Activated T-cell treated with anti-CD3 and anti-CD28 coated beads for 4 hours (primary cell): ENCODE measurements around the gene TMEM220.
A peak's percentile ranks its signal among the peaks of the same experiment; 100 is the strongest.
"Not testable (repeated sequence)": the region's sequence is repeated elsewhere in the genome, so short reads cannot be mapped to it uniquely, and the experiment has no call there.

Experiments
- DNase-seq: peaks from one replicate; pipeline ENCODE4 v3.0.0-alpha.2; 2020

The TMEM220 gene

DNA sequence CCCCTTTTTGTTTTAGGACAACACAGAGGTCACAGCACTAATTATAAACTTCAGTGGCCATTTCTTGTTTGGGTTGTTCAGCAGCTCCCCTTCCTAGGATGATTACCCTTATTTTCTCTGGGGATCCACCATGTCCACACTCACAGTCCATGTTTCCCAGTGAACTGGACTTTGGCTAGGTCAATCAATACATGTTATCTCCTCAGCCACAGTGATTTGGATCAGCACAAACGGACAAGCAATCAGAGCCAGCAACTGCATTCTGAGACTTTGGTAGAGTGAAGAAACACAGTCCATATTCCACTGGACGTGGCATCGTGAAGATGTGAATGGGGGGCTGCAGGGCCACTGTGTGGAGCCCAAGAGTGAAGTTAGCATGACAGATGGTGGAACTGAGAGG lies 4.6 kb downstream of the TMEM220 start:
- no peak for DNase-seq

DNA sequence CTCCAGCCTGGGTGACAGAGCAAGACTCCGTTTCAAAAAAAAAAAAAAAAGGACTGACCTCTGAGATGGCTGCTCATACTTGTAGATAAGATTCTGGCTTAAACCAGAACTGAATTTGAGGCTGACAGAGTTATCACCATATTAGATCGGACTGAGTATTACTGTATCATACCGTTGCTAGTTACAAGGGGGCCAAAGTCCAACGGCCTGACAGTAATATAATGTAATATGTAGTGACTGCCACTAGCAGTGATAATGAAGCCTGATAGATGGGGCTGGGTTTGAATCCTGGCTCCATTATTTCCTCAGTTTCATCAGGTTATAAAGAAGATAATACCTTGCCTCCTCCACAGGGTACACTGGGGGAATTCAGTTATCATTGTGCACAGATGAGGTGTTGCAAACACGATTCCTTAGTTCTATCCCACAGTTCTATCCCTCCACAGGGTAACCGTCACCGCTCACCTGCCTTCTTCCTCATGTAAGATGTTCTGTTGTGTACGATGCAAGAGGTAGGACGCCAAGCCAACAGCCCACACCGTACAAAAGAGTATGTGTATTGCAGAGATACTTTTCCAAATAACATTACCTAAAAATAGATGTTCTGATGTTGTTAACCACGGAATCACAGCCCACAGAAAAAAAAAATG lies 5.2 kb downstream of the TMEM220 start:
- no peak for DNase-seq

DNA sequence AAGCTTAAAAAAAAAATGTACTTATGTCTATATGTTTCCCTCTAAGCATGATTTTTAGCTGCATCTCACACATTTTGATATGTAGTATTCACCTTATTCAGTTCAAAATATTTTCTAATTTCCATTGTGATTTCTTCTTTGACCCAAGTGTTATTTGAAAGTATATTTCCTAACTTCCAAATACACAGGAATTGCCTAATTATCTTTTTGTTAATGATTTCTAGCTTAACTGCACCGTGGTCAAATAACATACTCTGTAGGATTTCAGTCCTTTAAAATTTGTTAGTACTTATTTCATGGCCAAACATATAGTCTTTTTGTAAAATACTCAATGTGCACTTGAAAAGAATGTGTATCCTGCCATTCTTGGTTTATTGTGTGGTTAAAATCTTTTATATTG lies 11.3 kb downstream of the TMEM220 start:
- DNase-seq = no peak

DNA sequence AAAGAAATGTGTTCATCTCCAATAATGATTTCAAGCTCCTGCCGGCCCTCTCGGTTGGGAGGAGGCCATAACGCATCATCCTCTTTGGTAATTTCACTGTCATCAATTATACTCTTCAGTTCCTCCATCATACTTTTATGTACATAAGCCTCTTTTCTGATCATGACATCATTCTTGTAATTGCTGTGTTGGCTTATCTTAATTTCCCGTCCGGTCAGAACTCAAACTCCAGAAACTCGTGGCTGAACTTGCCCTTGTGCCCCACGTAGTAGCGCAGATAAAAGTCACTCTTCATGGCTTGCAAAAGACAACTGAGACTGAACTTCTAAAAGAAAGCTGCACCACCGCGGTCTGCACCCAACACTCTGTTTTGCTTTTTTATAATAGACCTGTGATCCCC lies 13.6 kb downstream of the TMEM220 start:
- DNase-seq = no peak

DNA sequence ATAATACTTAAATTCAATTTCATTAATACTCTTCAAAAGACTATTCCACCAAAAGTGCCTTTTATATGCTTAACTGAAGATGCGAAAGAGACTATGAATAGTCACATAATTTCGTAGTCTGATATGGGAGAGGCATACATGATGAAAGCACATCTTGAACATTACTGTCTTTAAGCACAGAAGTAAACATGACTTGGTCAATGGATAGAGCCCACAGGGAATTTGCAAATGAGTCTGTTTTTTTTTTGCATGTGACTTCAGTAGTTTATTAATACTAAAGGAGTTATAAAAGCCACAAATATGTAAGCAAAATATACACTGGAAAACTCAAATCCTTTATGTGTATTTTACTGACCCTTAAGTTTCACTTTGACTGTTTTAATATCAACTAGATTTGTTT lies 16.5 kb downstream of the TMEM220 start:
- no peak for DNase-seq

DNA sequence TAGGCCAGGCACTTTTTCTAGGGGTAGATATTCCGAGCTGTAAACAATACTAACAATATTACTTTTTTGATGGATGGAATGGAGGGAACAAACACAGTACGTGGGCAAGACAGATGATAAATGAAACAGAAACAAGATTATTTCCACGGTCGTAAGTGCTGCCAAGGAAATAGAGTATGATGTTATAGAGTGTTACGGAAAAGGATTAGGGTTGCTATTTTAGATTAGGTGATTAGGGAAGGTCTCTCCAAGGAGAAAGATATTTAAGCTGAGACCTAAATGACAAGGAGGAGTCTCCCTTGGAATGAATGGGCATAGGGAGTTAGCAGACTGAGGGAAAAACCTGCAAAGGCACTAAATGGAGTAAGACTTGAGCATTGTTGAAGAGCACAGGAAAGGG lies 24.1 kb downstream of the TMEM220 start:
- no peak for DNase-seq

DNA sequence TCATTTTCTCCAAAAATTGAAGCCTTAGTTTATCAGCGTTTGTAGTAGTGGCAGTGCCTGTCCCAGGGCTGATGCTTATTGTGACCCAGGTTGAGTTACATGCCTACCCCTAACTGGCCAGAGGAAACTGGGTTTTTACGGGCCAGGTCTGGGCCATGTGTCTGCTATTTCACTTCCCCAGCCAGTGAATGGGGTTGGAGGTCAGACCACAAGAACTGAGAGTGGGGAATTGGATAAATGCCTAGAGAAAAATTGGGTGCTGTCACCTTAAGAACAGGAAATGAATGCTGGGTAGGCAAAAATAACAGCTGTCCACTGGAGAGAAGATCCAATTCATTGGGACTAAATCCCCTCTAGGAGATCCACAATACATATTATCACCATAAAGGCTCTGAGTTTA lies 27.2 kb downstream of the TMEM220 start:
- DNase-seq = no peak

DNA sequence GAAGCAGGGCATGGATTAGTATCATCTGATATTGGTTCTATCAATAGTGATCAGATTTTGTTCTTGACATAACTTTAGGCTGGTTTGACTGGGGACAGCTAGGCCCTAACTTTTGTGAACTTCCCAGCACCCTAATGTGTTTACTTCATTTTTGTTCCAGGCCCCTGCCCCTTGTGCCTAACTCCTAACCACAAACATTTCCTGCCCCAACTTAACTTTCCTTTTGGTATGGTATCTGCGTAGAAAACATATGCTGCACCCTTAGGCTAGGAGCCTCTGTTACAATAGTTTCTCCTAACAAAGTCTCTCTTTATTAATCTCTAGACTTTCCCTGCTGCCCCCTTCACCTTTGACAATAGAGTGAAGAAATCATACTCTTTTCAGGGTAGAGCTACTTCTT lies 30.0 kb downstream of the TMEM220 start:
- no peak for DNase-seq

DNA sequence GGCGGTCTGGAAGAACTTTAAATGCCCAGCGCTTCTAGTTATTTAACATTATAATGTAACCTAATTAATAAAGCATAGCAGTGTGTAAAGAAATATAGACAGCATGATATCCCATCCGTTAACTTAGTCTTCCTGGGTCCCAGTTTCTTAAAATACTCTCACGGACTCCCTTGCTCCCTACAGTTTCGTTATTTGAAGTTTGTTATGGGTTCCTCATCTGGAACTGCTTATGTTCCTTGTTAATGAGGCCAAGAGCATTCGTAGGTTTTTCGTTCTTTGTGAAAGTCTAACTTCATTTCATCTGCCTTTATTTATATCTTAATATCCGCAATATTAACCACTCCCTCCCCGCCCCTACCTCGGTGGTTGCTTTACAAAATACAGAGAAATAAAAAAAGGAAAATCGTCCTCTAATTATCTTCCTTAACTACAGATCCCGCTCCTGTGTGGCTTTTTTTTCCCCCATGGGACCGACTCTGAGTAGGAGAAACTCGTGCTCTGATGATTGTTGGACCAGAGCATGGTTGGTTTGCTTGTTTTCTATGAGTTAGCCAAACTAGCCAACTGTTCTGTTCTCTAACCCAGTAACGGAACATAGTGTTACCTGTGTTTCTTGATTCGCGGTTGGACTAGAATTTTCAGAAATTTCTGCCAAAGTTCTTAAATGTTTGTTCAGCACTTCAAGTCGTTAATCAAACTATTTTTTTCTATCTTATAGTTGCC lies 31.6 kb downstream of the TMEM220 start:
- DNase-seq = no peak

DNA sequence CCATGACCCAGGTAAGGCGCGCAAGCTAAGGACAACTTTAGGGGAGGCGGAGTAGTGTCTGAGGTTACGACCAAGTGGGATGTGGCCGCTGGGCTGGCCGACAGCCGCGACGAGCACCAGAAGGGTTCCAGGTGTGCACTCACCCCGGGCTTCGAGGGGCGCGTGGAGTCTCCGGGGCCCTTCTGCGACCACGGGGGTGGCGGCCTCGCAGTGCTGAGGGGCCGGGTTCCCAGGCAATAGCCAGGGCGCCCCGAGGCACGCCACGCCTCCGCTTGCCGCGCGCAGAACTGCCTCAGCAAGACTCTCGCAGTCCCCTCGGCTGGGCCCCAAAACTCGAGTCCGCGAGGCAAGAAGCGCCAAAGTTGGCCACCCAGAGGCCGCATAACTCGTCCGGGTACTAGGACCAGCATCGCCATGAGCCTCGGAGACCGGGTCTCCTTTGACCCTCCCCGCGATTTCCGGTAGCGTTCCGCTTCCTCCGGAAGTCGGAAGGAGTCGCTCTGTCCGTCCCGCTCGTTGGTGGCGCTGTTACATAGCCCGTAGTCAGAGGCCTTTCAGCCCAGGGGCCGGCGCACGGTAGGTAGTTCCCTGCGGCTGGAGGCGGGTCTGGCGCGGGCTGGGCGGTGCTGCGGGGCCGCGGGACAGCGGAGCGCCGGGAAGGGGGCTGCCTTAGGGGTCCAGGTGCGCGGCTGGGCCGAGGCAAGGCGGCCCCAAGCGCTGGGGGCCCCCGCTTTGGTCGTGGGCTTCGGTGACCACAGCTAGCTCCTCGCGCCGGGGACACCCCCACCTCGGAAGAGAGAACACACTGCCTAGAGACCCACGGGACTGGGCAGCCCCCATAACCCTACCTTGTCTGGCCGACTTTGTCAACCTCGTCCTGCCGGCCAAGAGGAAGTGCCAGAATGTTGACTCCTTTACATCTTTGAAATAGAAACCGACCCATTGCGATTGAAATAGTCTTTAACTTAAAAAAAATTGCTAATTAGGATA lies 32.4 kb downstream of the TMEM220 start, which contains the start of the genes ADPRM and SCO1:
TSS of gene ADPRM (plus strand) at position 503 of the 990 bp plus-strand sequence. CDS start 7,333 bp downstream, outside the sequence.
TSS of gene SCO1 (minus strand) at position 442 of the 990 bp plus-strand sequence. CDS start at position 416, 26 bp downstream.
- DNase-seq = peak; percentile 84

DNA sequence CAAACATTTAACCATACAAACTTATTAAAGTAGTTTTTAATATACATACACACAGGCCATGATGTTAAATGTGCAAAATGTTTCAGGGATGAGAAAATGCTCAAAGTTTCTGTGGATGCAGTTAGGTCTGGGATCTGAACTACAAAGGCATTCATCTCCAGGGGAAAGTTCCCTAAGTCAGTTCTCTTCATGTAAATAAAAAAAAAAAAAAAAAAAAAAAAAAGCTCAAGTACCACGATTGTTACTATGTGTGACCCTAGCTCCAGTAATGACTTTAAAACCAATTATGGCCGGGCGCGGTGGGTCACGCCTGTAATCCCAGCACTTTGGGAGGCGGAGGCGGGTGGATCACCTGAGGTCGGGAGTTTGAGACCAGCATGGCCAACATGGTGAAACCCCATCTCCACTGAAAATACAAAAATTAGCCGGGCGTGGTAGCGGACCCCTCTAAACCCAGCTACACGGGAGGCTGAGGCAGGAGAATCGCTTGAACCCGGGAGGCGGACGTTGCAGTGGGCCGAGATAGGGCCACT lies 33.9 kb downstream of the TMEM220 start:
- not testable (repeated sequence) for DNase-seq

DNA sequence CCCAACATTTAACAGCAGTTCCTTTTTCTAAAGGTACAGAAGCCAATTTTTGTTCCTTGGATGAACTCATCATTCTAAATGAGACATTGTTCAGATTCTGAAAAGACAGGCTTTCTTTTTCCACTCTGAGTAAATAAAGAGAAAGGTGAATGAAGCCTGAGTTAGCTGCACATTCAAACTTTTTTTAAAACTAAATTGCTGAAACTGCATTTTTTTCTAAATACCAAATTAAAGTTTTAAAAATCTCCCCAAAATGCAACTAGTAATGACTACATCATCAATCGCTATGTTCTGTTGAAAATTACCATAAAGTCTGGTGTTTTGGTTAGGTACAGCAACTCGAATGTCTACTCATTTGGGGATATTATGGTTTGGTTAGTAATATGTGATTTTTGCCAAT lies 42.3 kb downstream of the TMEM220 start:
- DNase-seq = no peak

DNA sequence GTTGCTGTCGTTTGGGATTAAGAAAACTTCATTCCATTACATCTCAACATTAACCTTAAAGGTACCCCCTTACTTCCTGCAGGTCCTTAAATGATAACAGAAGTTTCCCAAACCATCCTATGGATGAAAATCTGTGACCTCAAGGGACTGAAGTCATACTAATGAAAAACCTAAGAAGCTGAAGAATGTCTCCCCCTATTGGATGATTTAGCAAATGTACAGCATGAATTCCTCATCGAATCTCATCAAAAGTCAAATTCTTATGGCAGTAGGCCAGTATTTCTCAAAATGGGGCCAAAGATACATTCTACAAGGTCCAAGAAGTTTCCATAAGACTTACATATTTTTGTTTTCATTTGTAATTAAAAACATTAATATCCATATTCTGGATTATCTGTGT lies 46.0 kb downstream of the TMEM220 start:
- no peak for DNase-seq

DNA sequence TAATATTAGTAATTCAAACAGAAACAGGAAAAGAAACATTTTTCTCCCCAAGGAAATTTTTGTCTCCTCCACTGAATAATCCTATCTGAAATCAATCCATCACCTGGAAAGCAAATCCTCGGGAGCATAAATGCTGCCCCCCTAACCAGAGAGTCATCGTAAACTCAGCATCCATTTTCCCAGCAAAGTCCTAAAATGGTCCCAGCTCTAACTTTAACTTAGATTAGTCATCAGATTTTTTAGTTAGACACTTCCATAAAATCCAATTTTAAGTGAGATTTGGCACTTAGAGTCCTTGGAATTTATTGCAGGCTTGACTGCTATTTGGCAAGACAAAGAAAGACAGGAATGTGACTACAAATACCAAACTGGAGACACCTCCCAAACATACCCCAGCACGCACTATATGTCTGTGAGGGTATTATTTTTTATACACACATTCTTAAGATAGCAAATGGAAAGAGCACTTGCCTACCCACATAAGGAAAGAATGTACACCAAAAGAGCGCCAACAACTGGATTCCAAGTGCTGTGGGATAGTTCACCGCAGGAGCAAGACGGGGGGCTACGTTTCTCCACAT lies 47.9 kb downstream of the TMEM220 start:
- DNase-seq = no peak

DNA sequence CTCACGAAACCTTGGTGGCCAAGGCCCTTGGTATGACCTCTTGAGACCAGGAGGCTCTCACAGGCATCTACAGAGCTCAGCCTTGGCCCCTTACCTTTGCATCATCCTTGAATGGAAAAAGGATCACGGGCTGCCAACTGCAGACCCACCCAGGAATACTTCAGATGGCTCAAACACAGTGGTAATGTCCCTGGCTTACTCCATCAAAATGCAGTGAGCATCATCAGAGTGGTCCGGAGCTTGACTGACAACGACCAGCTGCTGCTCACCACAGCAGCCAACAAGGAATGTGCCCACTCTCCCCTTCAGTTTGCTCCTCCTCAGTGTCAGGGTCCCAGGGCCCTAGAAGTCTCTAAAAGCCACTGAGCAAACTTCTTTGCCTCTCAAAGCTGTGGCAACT lies 55.1 kb downstream of the TMEM220 start:
- no peak for DNase-seq

DNA sequence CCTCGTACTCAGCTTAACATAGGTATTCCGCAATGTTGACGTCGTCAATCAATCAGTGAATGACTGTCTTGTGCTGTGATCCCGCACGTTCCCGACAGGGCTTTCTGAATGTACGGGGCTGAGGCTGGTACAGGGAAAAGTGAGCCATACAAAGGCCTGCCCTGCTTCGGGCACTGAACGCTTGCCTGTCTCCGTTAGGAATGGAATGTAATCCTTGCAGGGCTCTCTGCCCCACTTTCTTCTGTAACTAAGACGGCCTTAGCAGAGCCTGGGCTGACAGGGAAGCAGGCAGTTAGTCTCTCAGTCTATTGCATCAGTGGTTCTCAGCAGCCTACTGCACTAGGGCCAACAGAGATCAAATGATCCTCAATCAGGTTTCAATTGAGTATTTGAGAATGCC lies 56.5 kb downstream of the TMEM220 start:
- DNase-seq = no peak

DNA sequence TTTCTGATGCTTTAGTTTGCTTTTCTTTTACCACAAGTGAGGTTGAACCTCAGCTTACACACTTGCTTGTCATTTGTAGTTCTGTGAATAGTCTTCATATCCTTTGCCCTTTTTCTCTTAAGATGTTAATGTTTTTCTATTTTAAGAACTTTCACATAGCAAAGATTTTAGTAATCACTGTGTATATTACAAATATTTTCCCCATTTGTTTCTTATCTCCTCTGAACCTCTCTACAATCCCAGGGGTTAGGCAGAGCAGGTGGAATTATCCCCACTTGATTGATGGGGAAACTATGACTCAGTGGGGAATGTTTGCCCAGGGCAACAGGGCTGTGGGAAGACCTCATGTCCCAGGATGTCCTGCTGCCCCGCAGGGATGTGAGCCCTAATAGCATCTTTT lies 61.0 kb downstream of the TMEM220 start:
- no peak for DNase-seq

DNA sequence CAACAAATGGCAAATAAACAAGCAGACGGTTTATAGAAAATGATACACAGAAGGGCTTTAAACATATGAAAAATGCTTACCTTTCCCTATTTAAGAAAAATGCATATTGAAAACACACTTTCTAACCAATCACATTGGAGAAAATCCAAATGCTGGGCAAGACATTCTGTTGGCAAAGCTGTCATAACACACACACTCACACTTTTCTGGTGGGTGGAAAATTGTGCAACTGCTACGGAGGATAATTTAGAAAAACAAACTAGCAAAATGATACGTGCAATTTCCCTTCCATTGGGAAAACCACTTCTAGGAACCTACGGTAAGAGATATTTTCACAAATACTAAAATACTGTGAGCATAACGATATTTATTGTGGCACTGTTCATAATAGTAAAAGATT lies 62.9 kb downstream of the TMEM220 start:
- no peak for DNase-seq

DNA sequence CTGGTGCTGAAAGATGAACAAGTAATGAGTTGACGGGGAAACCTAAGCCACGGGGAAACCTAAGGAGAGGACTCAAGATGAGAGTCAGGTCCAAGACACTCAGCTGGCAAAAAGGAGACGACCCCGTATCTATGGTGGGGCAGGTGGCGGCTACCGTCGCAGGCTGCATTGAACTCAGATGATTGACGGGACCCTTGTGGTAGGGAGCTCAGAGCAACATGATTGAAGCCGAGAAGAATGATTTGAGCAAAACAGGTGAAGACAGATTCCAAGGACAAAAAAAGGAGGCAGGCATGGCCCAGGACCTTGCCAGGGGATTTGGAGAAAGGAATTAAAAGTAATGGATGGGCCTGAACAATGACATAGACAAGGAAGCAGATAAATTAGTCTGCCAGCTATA lies 65.3 kb downstream of the TMEM220 start:
- DNase-seq = no peak
